HepG2 (cell line): ENCODE data around the gene CLDN10. TPM values are rescaled to one million over a fixed set of nuclear protein-coding genes. Genes with fewer than 3 reads are reported as not detected.

Experiments used
- FOSL1 ChIP-seq: sonication (generic); formaldehyde crosslinking; IDR thresholded peaks from 2 replicates; pipeline ENCODE4 v1.9.0; 2021; ENCODE audit warnings: missing genetic modification reagents, borderline replicate concordance
- FOSL2 ChIP-seq: sonication (generic); formaldehyde crosslinking; IDR thresholded peaks from 2 replicates; pipeline ENCODE4 v1.4.0; 2020; ENCODE audit warnings: missing genetic modification reagents
- FOXO1 ChIP-seq: sonication (generic); formaldehyde crosslinking; IDR thresholded peaks from 2 replicates; pipeline ENCODE4 v1.4.0; 2020; ENCODE audit warnings: missing genetic modification reagents
- MEIS2 ChIP-seq: sonication (generic); formaldehyde crosslinking; IDR thresholded peaks from 2 replicates; pipeline ENCODE4 v1.9.0; 2021; ENCODE audit warnings: mild to moderate bottlenecking, missing genetic modification reagents
- RORA ChIP-seq: sonication (generic); formaldehyde crosslinking; IDR thresholded peaks from 2 replicates; pipeline ENCODE4 v1.5.0; 2020; ENCODE audit warnings: mild to moderate bottlenecking, missing genetic modification reagents, moderate library complexity
- SMARCE1 ChIP-seq: fragments of 450-650 bp; IDR thresholded peaks from 2 replicates; pipeline ENCODE4 v1.6.1; 2017; ENCODE audit warnings: borderline replicate concordance
- SMYD3 ChIP-seq: sonication (generic); formaldehyde crosslinking; IDR thresholded peaks from 2 replicates; pipeline ENCODE4 v1.8.1; 2023; ENCODE audit warnings: mild to moderate bottlenecking, missing genetic modification reagents
- ZNF282 ChIP-seq: fragments of 450-650 bp; IDR thresholded peaks from 2 replicates; pipeline ENCODE4 v1.6.1; 2018; ENCODE audit not compliant: partially characterized antibody
- ZNF292 ChIP-seq: sonication (generic); formaldehyde crosslinking; IDR thresholded peaks from 2 replicates; pipeline ENCODE4 v1.8.1; 2022; ENCODE audit warnings: mild to moderate bottlenecking, low read depth, missing genetic modification reagents, borderline replicate concordance
- ZNF615 ChIP-seq: sonication (generic); formaldehyde crosslinking; IDR thresholded peaks from 2 replicates; pipeline ENCODE4 v1.5.0; 2020; ENCODE audit warnings: mild to moderate bottlenecking, missing genetic modification reagents, borderline replicate concordance
- ZNF644 ChIP-seq: IDR thresholded peaks from 2 replicates; pipeline ENCODE4 v1.6.1; 2016; ENCODE audit warnings: low read depth
- polyA plus RNA-seq, 8 experiments: library from polyadenylated mRNA; depleted of rRNA in 3 of 8; stranded (reverse) in 7 of 8; unstranded in 1 of 8; fragments of >200 nt; fragmentation: Illumina TruSeq in 4 of 8; extraction: Trizol in 4 of 8; gene quantifications; 2 replicates each; pipeline versions ENCODE4 v1.2.1 to v1.2.3, GENCODE V29; 2011 to 2016; ENCODE audit warnings: low read depth in 4 of 8, missing spikeins in 1 of 8, mixed read lengths in 1 of 8; ENCODE audit not compliant: insufficient read depth in 1 of 8
- total RNA-seq, 5 experiments: library from RNA; depleted of rRNA; stranded (reverse); fragments of >200 nt; fragmentation: Illumina TruSeq; extraction: Trizol; gene quantifications; 2 replicates each; pipeline ENCODE4 v1.2.3, GENCODE V29; 2016; ENCODE audit warnings: low read depth in 1 of 5
- TF ChIP-seq, protein P1 (sequence below): sonication (generic); formaldehyde crosslinking; IDR thresholded peaks from 2 replicates; pipeline ENCODE4 v1.5.0; 2020; ENCODE audit warnings: missing genetic modification reagents
- TF ChIP-seq, protein P2 (sequence below): sonication (generic); formaldehyde crosslinking; conservative IDR thresholded peaks from 2 replicates; pipeline ENCODE4 v1.4.0; 2020; ENCODE audit warnings: mild to moderate bottlenecking, missing genetic modification reagents, moderate library complexity
- TF ChIP-seq, protein P3 (sequence below): sonication (generic); formaldehyde crosslinking; IDR thresholded peaks from 2 replicates; pipeline ENCODE4 v1.5.1; 2020; ENCODE audit warnings: mild to moderate bottlenecking, missing genetic modification reagents, borderline replicate concordance

Gene CLDN10
- total and polyA plus RNA-seq, 2 of the 13 experiments (the other 11 are each of a cell fraction or from before 2014, with no cell fraction given), result not detected

DNA sequence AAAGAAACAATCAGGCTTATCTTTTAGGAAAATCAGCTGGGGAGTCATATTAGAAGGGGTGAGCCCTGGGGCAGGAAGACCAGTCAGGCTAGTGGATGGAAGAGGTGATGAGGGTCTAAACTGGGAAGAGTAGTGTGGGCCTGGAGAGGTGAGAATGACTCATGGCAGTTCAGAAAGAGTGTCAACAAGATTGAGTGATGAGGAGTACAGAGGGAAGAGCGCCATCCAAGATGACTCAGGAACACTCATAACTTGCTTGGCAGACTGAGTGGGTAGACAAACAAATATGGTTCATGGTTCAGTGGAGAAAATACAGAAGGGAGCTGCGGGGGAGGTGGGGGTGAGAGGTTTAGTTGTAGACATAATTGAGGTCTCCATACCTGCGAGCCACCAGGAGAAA, 17.3 kb upstream of the CLDN10 start (continued):
- TF ChIP-seq, protein P1, sequence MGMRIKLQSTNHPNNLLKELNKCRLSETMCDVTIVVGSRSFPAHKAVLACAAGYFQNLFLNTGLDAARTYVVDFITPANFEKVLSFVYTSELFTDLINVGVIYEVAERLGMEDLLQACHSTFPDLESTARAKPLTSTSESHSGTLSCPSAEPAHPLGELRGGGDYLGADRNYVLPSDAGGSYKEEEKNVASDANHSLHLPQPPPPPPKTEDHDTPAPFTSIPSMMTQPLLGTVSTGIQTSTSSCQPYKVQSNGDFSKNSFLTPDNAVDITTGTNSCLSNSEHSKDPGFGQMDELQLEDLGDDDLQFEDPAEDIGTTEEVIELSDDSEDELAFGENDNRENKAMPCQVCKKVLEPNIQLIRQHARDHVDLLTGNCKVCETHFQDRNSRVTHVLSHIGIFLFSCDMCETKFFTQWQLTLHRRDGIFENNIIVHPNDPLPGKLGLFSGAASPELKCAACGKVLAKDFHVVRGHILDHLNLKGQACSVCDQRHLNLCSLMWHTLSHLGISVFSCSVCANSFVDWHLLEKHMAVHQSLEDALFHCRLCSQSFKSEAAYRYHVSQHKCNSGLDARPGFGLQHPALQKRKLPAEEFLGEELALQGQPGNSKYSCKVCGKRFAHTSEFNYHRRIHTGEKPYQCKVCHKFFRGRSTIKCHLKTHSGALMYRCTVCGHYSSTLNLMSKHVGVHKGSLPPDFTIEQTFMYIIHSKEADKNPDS (CRISPR knock-in tag), result no peak
- TF ChIP-seq SMYD3 (CRISPR knock-in tag) (no peak), MEIS2 (CRISPR knock-in tag) (no peak), ZNF292 (CRISPR knock-in tag) (no peak), FOXO1 (CRISPR knock-in tag) (peak; percentile 55; the same call in 1 of the 2 replicates), FOSL2 (peak; percentile 97), ZNF282 (no peak), SMARCE1 (0 out of 2 replicates have a peak, but pooled peaks have one; percentile 38), FOSL1 (CRISPR knock-in tag) (peak; percentile 81), ZNF644 (CRISPR knock-in tag) (peak; percentile 89), ZNF615 (no peak), RORA (CRISPR knock-in tag) (no peak)
- TF ChIP-seq, protein P2, sequence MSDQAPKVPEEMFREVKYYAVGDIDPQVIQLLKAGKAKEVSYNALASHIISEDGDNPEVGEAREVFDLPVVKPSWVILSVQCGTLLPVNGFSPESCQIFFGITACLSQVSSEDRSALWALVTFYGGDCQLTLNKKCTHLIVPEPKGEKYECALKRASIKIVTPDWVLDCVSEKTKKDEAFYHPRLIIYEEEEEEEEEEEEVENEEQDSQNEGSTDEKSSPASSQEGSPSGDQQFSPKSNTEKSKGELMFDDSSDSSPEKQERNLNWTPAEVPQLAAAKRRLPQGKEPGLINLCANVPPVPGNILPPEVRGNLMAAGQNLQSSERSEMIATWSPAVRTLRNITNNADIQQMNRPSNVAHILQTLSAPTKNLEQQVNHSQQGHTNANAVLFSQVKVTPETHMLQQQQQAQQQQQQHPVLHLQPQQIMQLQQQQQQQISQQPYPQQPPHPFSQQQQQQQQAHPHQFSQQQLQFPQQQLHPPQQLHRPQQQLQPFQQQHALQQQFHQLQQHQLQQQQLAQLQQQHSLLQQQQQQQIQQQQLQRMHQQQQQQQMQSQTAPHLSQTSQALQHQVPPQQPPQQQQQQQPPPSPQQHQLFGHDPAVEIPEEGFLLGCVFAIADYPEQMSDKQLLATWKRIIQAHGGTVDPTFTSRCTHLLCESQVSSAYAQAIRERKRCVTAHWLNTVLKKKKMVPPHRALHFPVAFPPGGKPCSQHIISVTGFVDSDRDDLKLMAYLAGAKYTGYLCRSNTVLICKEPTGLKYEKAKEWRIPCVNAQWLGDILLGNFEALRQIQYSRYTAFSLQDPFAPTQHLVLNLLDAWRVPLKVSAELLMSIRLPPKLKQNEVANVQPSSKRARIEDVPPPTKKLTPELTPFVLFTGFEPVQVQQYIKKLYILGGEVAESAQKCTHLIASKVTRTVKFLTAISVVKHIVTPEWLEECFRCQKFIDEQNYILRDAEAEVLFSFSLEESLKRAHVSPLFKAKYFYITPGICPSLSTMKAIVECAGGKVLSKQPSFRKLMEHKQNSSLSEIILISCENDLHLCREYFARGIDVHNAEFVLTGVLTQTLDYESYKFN (CRISPR knock-in tag), result peak; percentile 45; the same call in 1 of the 2 replicates
- TF ChIP-seq, protein P3, sequence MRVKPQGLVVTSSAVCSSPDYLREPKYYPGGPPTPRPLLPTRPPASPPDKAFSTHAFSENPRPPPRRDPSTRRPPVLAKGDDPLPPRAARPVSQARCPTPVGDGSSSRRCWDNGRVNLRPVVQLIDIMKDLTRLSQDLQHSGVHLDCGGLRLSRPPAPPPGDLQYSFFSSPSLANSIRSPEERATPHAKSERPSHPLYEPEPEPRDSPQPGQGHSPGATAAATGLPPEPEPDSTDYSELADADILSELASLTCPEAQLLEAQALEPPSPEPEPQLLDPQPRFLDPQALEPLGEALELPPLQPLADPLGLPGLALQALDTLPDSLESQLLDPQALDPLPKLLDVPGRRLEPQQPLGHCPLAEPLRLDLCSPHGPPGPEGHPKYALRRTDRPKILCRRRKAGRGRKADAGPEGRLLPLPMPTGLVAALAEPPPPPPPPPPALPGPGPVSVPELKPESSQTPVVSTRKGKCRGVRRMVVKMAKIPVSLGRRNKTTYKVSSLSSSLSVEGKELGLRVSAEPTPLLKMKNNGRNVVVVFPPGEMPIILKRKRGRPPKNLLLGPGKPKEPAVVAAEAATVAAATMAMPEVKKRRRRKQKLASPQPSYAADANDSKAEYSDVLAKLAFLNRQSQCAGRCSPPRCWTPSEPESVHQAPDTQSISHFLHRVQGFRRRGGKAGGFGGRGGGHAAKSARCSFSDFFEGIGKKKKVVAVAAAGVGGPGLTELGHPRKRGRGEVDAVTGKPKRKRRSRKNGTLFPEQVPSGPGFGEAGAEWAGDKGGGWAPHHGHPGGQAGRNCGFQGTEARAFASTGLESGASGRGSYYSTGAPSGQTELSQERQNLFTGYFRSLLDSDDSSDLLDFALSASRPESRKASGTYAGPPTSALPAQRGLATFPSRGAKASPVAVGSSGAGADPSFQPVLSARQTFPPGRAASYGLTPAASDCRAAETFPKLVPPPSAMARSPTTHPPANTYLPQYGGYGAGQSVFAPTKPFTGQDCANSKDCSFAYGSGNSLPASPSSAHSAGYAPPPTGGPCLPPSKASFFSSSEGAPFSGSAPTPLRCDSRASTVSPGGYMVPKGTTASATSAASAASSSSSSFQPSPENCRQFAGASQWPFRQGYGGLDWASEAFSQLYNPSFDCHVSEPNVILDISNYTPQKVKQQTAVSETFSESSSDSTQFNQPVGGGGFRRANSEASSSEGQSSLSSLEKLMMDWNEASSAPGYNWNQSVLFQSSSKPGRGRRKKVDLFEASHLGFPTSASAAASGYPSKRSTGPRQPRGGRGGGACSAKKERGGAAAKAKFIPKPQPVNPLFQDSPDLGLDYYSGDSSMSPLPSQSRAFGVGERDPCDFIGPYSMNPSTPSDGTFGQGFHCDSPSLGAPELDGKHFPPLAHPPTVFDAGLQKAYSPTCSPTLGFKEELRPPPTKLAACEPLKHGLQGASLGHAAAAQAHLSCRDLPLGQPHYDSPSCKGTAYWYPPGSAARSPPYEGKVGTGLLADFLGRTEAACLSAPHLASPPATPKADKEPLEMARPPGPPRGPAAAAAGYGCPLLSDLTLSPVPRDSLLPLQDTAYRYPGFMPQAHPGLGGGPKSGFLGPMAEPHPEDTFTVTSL (CRISPR knock-in tag), result peak; percentile 57; the same call in 1 of the 2 replicates
